Endothelial cell of umbilical vein (primary cell): ENCODE results near the gene BLNK. TPM values are rescaled to one million over a fixed set of nuclear protein-coding genes. Genes with fewer than 3 reads are reported as not detected.

Source experiments
- BruUV-seq: library from RNA; stranded (reverse); fragments of 400-500 nt; replicated peaks from 2 replicates; lab custom pipeline; 2021; lab: Mats Ljungman, UMichigan
- CTCF ChIA-PET: fragments of 300-600, 350-600 bp; sonication (Branson Sonifier 250); formaldehyde crosslinking; loops from one replicate; lab custom pipeline; 2021; ENCODE audit warnings: antibody characterized with exemption, inconsistent platforms; lab: Charles Lee
- POLR2A ChIA-PET: fragments of 300-600, 350-600 bp; sonication (Branson Sonifier 250); formaldehyde crosslinking; loops from one replicate; lab custom pipeline; 2021; ENCODE audit warnings: antibody characterized with exemption, inconsistent platforms; lab: Charles Lee
- DNase-seq: peaks from one replicate; pipeline ENCODE4 v3.0.0-alpha.2; 2011; ENCODE audit warnings: low read depth, low spot score
- FAIRE-seq: peaks from 2 replicates; lab custom pipeline; 2011; peaks lifted over from hg19 to GRCh38; lab: Jason Lieb, UNC
- H2AFZ ChIP-seq: 2 replicates; pipeline ENCODE4 v1.6.0; 2012; ENCODE audit warnings: low read depth, low read length, control low read depth, inconsistent platforms
- H3K27ac ChIP-seq: 2 replicates; pipeline ENCODE4 v1.5.1; 2011; ENCODE audit warnings: low read depth, mild to moderate bottlenecking, control low read depth, low read length, moderate library complexity; ENCODE audit not compliant: insufficient read depth
- H3K27me3 ChIP-seq, 2 experiments: 2 replicates each; pipeline versions ENCODE4 v1.6.0 to v1.6.1; 2011; ENCODE audit warnings: low read length in 2 of 2, mixed read lengths in 1 of 2; ENCODE audit not compliant: control insufficient read depth in 2 of 2, insufficient read depth in 2 of 2
- H3K36me3 ChIP-seq, 2 experiments: 2 replicates in 1 of 2; 3 replicates in 1 of 2; pipeline ENCODE4 v1.5.1; 2011; ENCODE audit warnings: low read length in 2 of 2, mild to moderate bottlenecking in 1 of 2, moderate library complexity in 1 of 2; ENCODE audit not compliant: control insufficient read depth in 2 of 2, insufficient read depth in 2 of 2; ENCODE audit errors: extremely low read depth in 1 of 2
- H3K4me1 ChIP-seq: 3 replicates; pipeline ENCODE4 v1.5.1; 2011; ENCODE audit warnings: mild to moderate bottlenecking, low read length; ENCODE audit not compliant: control insufficient read depth, insufficient read depth; ENCODE audit errors: extremely low read depth
- H3K4me2 ChIP-seq: 2 replicates; pipeline ENCODE4 v1.6.1; 2011; ENCODE audit warnings: low read length, control low read depth, mixed read lengths; ENCODE audit not compliant: insufficient read depth
- H3K4me3 ChIP-seq, 3 experiments: fragments of 200-600 bp in 1 of 3; sonication (generic), shearing (Covaris generic) in 1 of 3; replicated peaks in 1 of 3; 2 replicates each; pipeline ENCODE4 v1.5.1; 2011 to 2016; ENCODE audit warnings: control low read depth in 3 of 3, low read length in 3 of 3, mild to moderate bottlenecking in 2 of 3, inconsistent platforms in 1 of 3, low read depth in 1 of 3, moderate library complexity in 1 of 3; ENCODE audit not compliant: insufficient read depth in 1 of 3
- H3K79me2 ChIP-seq: 2 replicates; pipeline ENCODE4 v1.6.0; 2012; ENCODE audit warnings: low read length, inconsistent platforms; ENCODE audit not compliant: control insufficient read depth, insufficient read depth
- H3K9ac ChIP-seq: replicated peaks from 2 replicates; pipeline ENCODE3; 2011; ENCODE audit warnings: low read length, control low read depth; ENCODE audit not compliant: insufficient read depth; ENCODE audit errors: extremely low read depth
- H3K9me1 ChIP-seq: replicated peaks from 3 replicates; pipeline ENCODE4 v1.6.0; 2011; ENCODE audit warnings: mild to moderate bottlenecking, low read length; ENCODE audit not compliant: control insufficient read depth, insufficient read depth; ENCODE audit errors: extremely low read depth
- H3K9me3 ChIP-seq: replicated peaks from 2 replicates; pipeline ENCODE4 v1.5.1; 2012; ENCODE audit warnings: low read length, inconsistent platforms; ENCODE audit not compliant: control insufficient read depth, insufficient read depth
- H4K20me1 ChIP-seq: replicated peaks from 2 replicates; pipeline ENCODE3; 2011; ENCODE audit warnings: mild to moderate bottlenecking, low read length; ENCODE audit not compliant: control insufficient read depth, insufficient read depth; ENCODE audit errors: extremely low read depth
- CTCF ChIP-seq, 2 donors: IDR thresholded peaks; 1 replicate in 1 of 2; 2 replicates in 1 of 2; pipeline ENCODE4 v1.5.1; 2011; ENCODE audit warnings: low read length in 2 of 2, mild to moderate bottlenecking in 2 of 2, moderate library complexity in 2 of 2, control low read depth in 1 of 2, inconsistent platforms in 1 of 2, low read depth in 1 of 2; ENCODE audit not compliant: insufficient read depth in 1 of 2; ENCODE audit errors: extremely low read depth in 1 of 2
- EZH2 ChIP-seq: IDR thresholded peaks from 2 replicates; pipeline ENCODE4 v1.6.1; 2012; ENCODE audit warnings: borderline replicate concordance, low read depth, mild to moderate bottlenecking, moderate library complexity, low read length, inconsistent platforms; ENCODE audit not compliant: severe bottlenecking
- GATA2 ChIP-seq: IDR thresholded peaks from 2 replicates; pipeline ENCODE4 v1.7.0; 2011; ENCODE audit warnings: low read depth, mild to moderate bottlenecking, moderate library complexity, mixed read lengths, low read length; ENCODE audit not compliant: insufficient read length, insufficient read depth
- MAX ChIP-seq: IDR thresholded peaks from 2 replicates; pipeline ENCODE4 v1.6.1; 2011; ENCODE audit not compliant: insufficient read depth, insufficient read length
- MYC ChIP-seq: IDR thresholded peaks from one replicate; pipeline ENCODE4 v1.6.1; 2011; ENCODE audit warnings: mild to moderate bottlenecking, low read depth, low read length
- POLR2AphosphoS5 ChIP-seq: IDR thresholded peaks from 2 replicates; pipeline ENCODE4 v1.6.1; 2012; ENCODE audit warnings: low read depth, mild to moderate bottlenecking, control low read depth, low read length, moderate library complexity; ENCODE audit not compliant: insufficient read depth
- dilution Hi-C: fragments of 300-500 bp; cut with MboI; formaldehyde crosslinking; loops from one replicate; pipeline ENCODE4 v1.15.0; 2019; ENCODE audit warnings: low sequenced_read_pairs; ENCODE audit not compliant: extremely low pct_ligation_motif_present
- intact Hi-C: fragments of 100-400 bp; cut with micrococcal nuclease; formaldehyde crosslinking; loops from one replicate; pipeline ENCODE4 v1.10.0; 2022
- polyA plus RNA-seq, 4 experiments: library from polyadenylated mRNA; depleted of rRNA in 3 of 4; stranded (reverse) in 3 of 4; unstranded in 1 of 4; fragments of >200 nt; gene quantifications; 2 replicates each; pipeline versions ENCODE4 v1.2.1 to v1.2.3, GENCODE V29; 2011 to 2012; ENCODE audit warnings: missing spikeins in 1 of 4
- total RNA-seq: library from RNA; stranded (reverse); gene quantifications from 2 replicates; pipeline ENCODE4 v1.2.3, GENCODE V29; 2021

Gene BLNK
- total and polyA plus RNA-seq, 2 donors (not counting 3 experiments of a cell fraction or from before 2014, with no cell fraction given), result not detected

- BruUV-seq, result no TSS peak
- CTCF ChIA-PET, result no interaction called here
- no peak overlapping the region for H3K27ac ChIP-seq
- H3K9me3 ChIP-seq, result no peaks in the 10 kb centered on the region
- DNase-seq (no peak), FAIRE-seq (no peak)
- TF ChIP-seq MAX (no peak), GATA2 (no peak), MYC (no peak), CTCF (IDR thresholded peaks at IDR 0.05; ENCODE audit: extremely low read depth in 1 of 2, insufficient read depth in 1 of 2, low read depth in 1 of 2, low read length in 2 of 2) (no peak), POLR2AphosphoS5 (no peak), EZH2 (no peak)
- peaks cover 0 to 3% of the 10 kb centered on the region in 2 experiments for H3K27me3 ChIP-seq
- no peaks in the 10 kb centered on the region for H3K36me3 ChIP-seq
- dilution Hi-C loops (no loop called here), intact Hi-C loops (no loop called here)
- H3K79me2 ChIP-seq, result no peaks in the 10 kb centered on the region
- no peaks in the 10 kb centered on the region for H3K9me1 ChIP-seq
- no peaks in the 10 kb centered on the region for H3K4me1 ChIP-seq
- no peak overlapping the region for H3K9ac ChIP-seq
- POLR2A ChIA-PET, result no interaction called here
- H3K4me2 ChIP-seq, result no peak overlapping the region
- no peak overlapping the region for H2AFZ ChIP-seq
- no peak overlapping the region for H3K4me3 ChIP-seq
- H4K20me1 ChIP-seq, result no peaks in the 10 kb centered on the region
These were observed 82.9 kb downstream of the BLNK start for GRCh38 chr10:96188421-96188820.
